SU-DHL-6 (cell line): ENCODE data around the gene RSPO3.
"Not testable (repeated sequence)": the region's sequence is repeated elsewhere in the genome, so short reads cannot be mapped to it uniquely, and the experiment has no call there.

Source experiments
- H2AFZ ChIP-seq: fragments of 200-600 bp; sonication (generic); 2 replicates; pipeline ENCODE4 v1.6.1; 2014; ENCODE audit warnings: low read depth, mild to moderate bottlenecking, moderate library complexity, mixed read lengths, antibody characterized with exemption, low read length; ENCODE audit not compliant: severe bottlenecking
- H3F3A ChIP-seq: fragments of 200-600 bp; shearing (Covaris generic); 2 replicates; pipeline ENCODE4 v1.6.0; 2016; ENCODE audit warnings: antibody characterized with exemption, mild to moderate bottlenecking; ENCODE audit not compliant: insufficient read depth
- H3K27ac ChIP-seq: fragments of 200-600 bp; sonication (generic); 2 replicates; pipeline ENCODE4 v1.5.1; 2016; ENCODE audit warnings: low read depth, mild to moderate bottlenecking, low read length, moderate library complexity, mixed read lengths
- H3K27me3 ChIP-seq: fragments of 200-600 bp; sonication (generic), shearing (Covaris generic); 2 replicates; pipeline ENCODE4 v1.6.0; 2014; ENCODE audit warnings: mild to moderate bottlenecking, low read length
- H3K36me3 ChIP-seq: fragments of 200-600 bp; sonication (generic); 2 replicates; pipeline ENCODE4 v1.6.1; 2014; ENCODE audit warnings: mild to moderate bottlenecking, low read length, mixed read lengths
- H3K4me2 ChIP-seq: fragments of 300-600, 200-600 bp; shearing (Covaris generic), sonication (generic); 2 replicates; pipeline ENCODE4 v1.6.0; 2014; ENCODE audit warnings: low read length, low read depth, mild to moderate bottlenecking; ENCODE audit not compliant: poor library complexity, severe bottlenecking
- H3K4me3 ChIP-seq: fragments of 200-600 bp; sonication (generic); 2 replicates; pipeline ENCODE4 v1.5.1; 2014; ENCODE audit warnings: antibody characterized with exemption, low read length, mild to moderate bottlenecking, mixed read lengths; ENCODE audit not compliant: insufficient read depth, poor library complexity, severe bottlenecking
- H3K79me2 ChIP-seq: fragments of 200-600 bp; sonication (generic); 2 replicates; pipeline ENCODE4 v1.6.1; 2014; ENCODE audit warnings: mild to moderate bottlenecking, low read length, moderate library complexity; ENCODE audit not compliant: insufficient read depth
- H3K9ac ChIP-seq: fragments of 200-600 bp; sonication (generic); 2 replicates; pipeline ENCODE4 v1.7.0; 2014; ENCODE audit warnings: mild to moderate bottlenecking, low read length
- H3K9me2 ChIP-seq: fragments of 200-600 bp; sonication (generic); replicated peaks from 2 replicates; pipeline ENCODE4 v1.6.1; 2014; ENCODE audit warnings: low read length; ENCODE audit not compliant: insufficient read depth
- H3K9me3 ChIP-seq: fragments of 200-600 bp; sonication (generic); 2 replicates; pipeline ENCODE4 v1.6.1; 2014; ENCODE audit warnings: low read length, mixed read lengths; ENCODE audit not compliant: insufficient read depth
- H4K20me1 ChIP-seq: fragments of 200-600 bp; sonication (generic); 2 replicates; pipeline ENCODE4 v1.6.1; 2014; ENCODE audit warnings: low read depth, mild to moderate bottlenecking, antibody characterized with exemption, low read length, moderate library complexity, mixed read lengths
- CTCF ChIP-seq: fragments of 200-600 bp; sonication (generic); IDR thresholded peaks from one replicate; pipeline ENCODE4 v1.5.1; 2017; ENCODE audit warnings: antibody characterized with exemption, mild to moderate bottlenecking, low read length, moderate library complexity; ENCODE audit not compliant: insufficient read depth, poor library complexity, severe bottlenecking
- EZH2phosphoT487 ChIP-seq: fragments of 200-600 bp; sonication (generic), shearing (Covaris generic); conservative IDR thresholded peaks from 2 replicates; pipeline ENCODE4 v1.6.1; 2018; ENCODE audit warnings: mild to moderate bottlenecking, antibody characterized with exemption, low read length, moderate library complexity, mixed read lengths

Gene RSPO3

GRCh38 chr6:127221201-127221600 is 102.7 kb downstream of the RSPO3 start:
- H2AFZ ChIP-seq, result no peak overlapping the region
- H3K9me3 ChIP-seq, result no peaks in the 10 kb centered on the region
- H3K79me2 ChIP-seq, result no peaks in the 10 kb centered on the region
- H3K27me3 ChIP-seq, result no peaks in the 10 kb centered on the region
- no peaks in the 10 kb centered on the region for H3K9me2 ChIP-seq
- no peak overlapping the region for H3K4me2 ChIP-seq
- no peak overlapping the region for H3K27ac ChIP-seq
- no peaks in the 10 kb centered on the region for H3F3A ChIP-seq
- TF ChIP-seq CTCF (no peak), EZH2phosphoT487 (no peak)
- H3K4me3 ChIP-seq, result no peak overlapping the region
- no peak overlapping the region for H3K9ac ChIP-seq
- H4K20me1 ChIP-seq, result no peaks in the 10 kb centered on the region
- no peaks in the 10 kb centered on the region for H3K36me3 ChIP-seq

- H3K9me3 ChIP-seq, result no peaks in the 10 kb centered on the region
- H4K20me1 ChIP-seq, result no peaks in the 10 kb centered on the region
- no peak overlapping the region for H3K27ac ChIP-seq
- H2AFZ ChIP-seq, result no peak overlapping the region
- no peaks in the 10 kb centered on the region for H3K27me3 ChIP-seq
- no peak overlapping the region for H3K4me2 ChIP-seq
- TF ChIP-seq CTCF (no peak), EZH2phosphoT487 (no peak)
- no peaks in the 10 kb centered on the region for H3K9me2 ChIP-seq
- no peak overlapping the region for H3K4me3 ChIP-seq
- no peak overlapping the region for H3K9ac ChIP-seq
- H3K79me2 ChIP-seq, result no peaks in the 10 kb centered on the region
- H3F3A ChIP-seq, result no peaks in the 10 kb centered on the region
- H3K36me3 ChIP-seq, result no peaks in the 10 kb centered on the region
Observed at GRCh38 chr6:127222418-127222817, 103.9 kb downstream of the RSPO3 start.

GRCh38 chr6:127225497-127225896 is 107.0 kb downstream of the RSPO3 start:
- Histone ChIP-seq H3K27me3 (no peaks in the 10 kb centered on the region), H4K20me1 (no peaks in the 10 kb centered on the region), H3K4me2 (no peak overlapping the region), H3K9me3 (no peaks in the 10 kb centered on the region), H3K4me3 (no peak overlapping the region), H3F3A (no peaks in the 10 kb centered on the region), H3K9me2 (no peaks in the 10 kb centered on the region), H3K79me2 (no peaks in the 10 kb centered on the region), H3K27ac (no peak overlapping the region), H2AFZ (no peak overlapping the region), H3K36me3 (no peaks in the 10 kb centered on the region), H3K9ac (no peak overlapping the region)
- no peak for TF ChIP-seq EZH2phosphoT487
- TF ChIP-seq CTCF, result no peak

DNA sequence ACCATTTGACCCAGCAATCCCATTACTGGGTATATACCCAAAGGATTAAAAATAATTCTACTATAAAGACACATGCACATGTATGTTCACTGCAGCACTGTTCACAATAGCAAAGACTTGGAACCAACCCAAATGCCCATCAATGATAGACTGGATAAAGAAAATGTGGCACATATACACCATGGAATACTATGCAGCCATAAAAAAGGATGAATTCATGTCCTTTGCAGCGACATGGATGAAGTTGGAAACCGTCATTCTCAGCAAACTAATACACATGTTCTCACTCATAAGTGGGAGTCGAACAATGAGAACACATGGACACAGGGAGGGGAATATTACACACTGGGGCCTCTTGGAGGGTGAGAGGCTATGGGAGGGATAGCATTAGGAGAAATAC is 115.3 kb downstream of the RSPO3 start:
- H4K20me1 ChIP-seq, H3K4me3 ChIP-seq, H2AFZ ChIP-seq, H3K9me3 ChIP-seq, H3K36me3 ChIP-seq, H3K4me2 ChIP-seq, H3K9me2 ChIP-seq, H3K27ac ChIP-seq, H3K79me2 ChIP-seq, H3K9ac ChIP-seq, H3F3A ChIP-seq, H3K27me3 ChIP-seq: not testable (repeated sequence)
